ENCODE data around the gene INSR. TPM values are rescaled to one million over a fixed set of nuclear protein-coding genes. Genes with fewer than 3 reads are reported as not detected.
A peak's percentile ranks its signal among the peaks of the same experiment; 100 is the strongest.

The INSR gene
- total RNA-seq, 1 donor from 2014 or later, result 37.3 TPM

- ATAC-seq, result no peak
- no peak overlapping the region for H3K27ac ChIP-seq
Observed at GRCh38 chr19:7076151-7076550, 218.1 kb downstream of the INSR start.

GRCh38 chr19:7074705-7075282 lies 219.4 kb downstream of the INSR start:
- no peaks in the 10 kb centered on the region for H3K27me3 ChIP-seq (ENCODE audit: low read depth)
- peaks cover 89% of the 10 kb centered on the region for H3K36me3 ChIP-seq
- H3K4me1 ChIP-seq, result peaks cover 15% of the 10 kb centered on the region
- H3K9me3 ChIP-seq, result peaks cover 46% of the 10 kb centered on the region
- DNase-seq (no peak), ATAC-seq (no peak)
- no peak for TF ChIP-seq CTCF (IDR thresholded peaks at IDR 0.05)
- no peak overlapping the region for H3K4me3 ChIP-seq
- no peak overlapping the region for H3K27ac ChIP-seq
- intact Hi-C loops (cut with DNase I), result no loop called here

More at GRCh38 chr19:7076151-7076550, 218.1 kb downstream of the INSR start:
- no peak for TF ChIP-seq CTCF (IDR thresholded peaks at IDR 0.05)
- Histone ChIP-seq H3K36me3 (peaks cover 97% of the 10 kb centered on the region), H3K4me1 (peaks cover 2% of the 10 kb centered on the region), H3K4me3 (no peak overlapping the region), H3K9me3 (peaks cover 60% of the 10 kb centered on the region), H3K27me3 (ENCODE audit: low read depth) (no peaks in the 10 kb centered on the region)
- intact Hi-C loops (cut with DNase I), result no loop called here
- DNase-seq, result no peak

GRCh38 chr19:7072541-7072940 lies 221.7 kb downstream of the INSR start:
- intact Hi-C loops (cut with DNase I), result no loop called here
- ATAC-seq (no peak), DNase-seq (no peak)
- Histone ChIP-seq H3K4me1 (peaks cover 15% of the 10 kb centered on the region), H3K36me3 (peaks cover 67% of the 10 kb centered on the region), H3K4me3 (no peak overlapping the region), H3K27me3 (ENCODE audit: low read depth) (no peaks in the 10 kb centered on the region), H3K27ac (no peak overlapping the region), H3K9me3 (peaks cover 24% of the 10 kb centered on the region)
- no peak for TF ChIP-seq CTCF (IDR thresholded peaks at IDR 0.05)

- no peak for DNase-seq
Observed at GRCh38 chr19:7069904-7070226, 224.3 kb downstream of the INSR start.

GRCh38 chr19:7069042-7069903 lies 224.9 kb downstream of the INSR start, which contains the start of gene ZNF557:
ZNF557 (plus strand) TSS chr19:7069703; CDS start chr19:7075075, 5,372 bp downstream.
- Histone ChIP-seq H3K36me3 (peaks cover 36% of the 10 kb centered on the region), H3K27me3 (ENCODE audit: low read depth) (no peaks in the 10 kb centered on the region), H3K27ac (peak within 1 kb of the TSS; percentile 88), H3K4me1 (peaks cover 15% of the 10 kb centered on the region), H3K4me3 (peak within 1 kb of the TSS; percentile 97), H3K9me3 (no peaks in the 10 kb centered on the region)
- peak; percentile 100 for DNase-seq
- TF ChIP-seq CTCF (IDR thresholded peaks at IDR 0.05), result no peak
- ATAC-seq, result peak; percentile 100
- intact Hi-C loops (cut with DNase I), result no loop called here

More at GRCh38 chr19:7069904-7070226, 224.3 kb downstream of the INSR start:
- Histone ChIP-seq H3K27me3 (ENCODE audit: low read depth) (no peaks in the 10 kb centered on the region), H3K27ac (peak overlapping the region; percentile 88), H3K4me1 (peaks cover 15% of the 10 kb centered on the region), H3K9me3 (no peaks in the 10 kb centered on the region), H3K36me3 (peaks cover 40% of the 10 kb centered on the region), H3K4me3 (peak overlapping the region; percentile 97)
- intact Hi-C loops (cut with DNase I), result no loop called here
- TF ChIP-seq CTCF (IDR thresholded peaks at IDR 0.05), result no peak
- no peak for ATAC-seq
